ENCODE data around the gene SH3GL3. TPM values are rescaled to one million over a fixed set of nuclear protein-coding genes. Genes with fewer than 3 reads are reported as not detected.

Gene SH3GL3
- total and polyA plus RNA-seq, 2 of the 13 experiments (the other 11 are each of a cell fraction or from before 2014, with no cell fraction given): not detected

- TF ChIP-seq PAX8 (CRISPR knock-in tag; IDR thresholded peaks at IDR 0.05; ENCODE audit: borderline replicate concordance) (no peak), ATAD3A (CRISPR knock-in tag; IDR thresholded peaks at IDR 0.05) (no peak), ZNF567 (CRISPR knock-in tag; IDR thresholded peaks at IDR 0.05; ENCODE audit: borderline replicate concordance) (no peak), SIX4 (CRISPR knock-in tag; IDR thresholded peaks at IDR 0.05) (no peak), TBP (CRISPR knock-in tag; IDR thresholded peaks at IDR 0.05) (no peak)
Measured at GRCh38 chr15:83476708-83477107, 29.6 kb downstream of the SH3GL3 start (continued).

DNA sequence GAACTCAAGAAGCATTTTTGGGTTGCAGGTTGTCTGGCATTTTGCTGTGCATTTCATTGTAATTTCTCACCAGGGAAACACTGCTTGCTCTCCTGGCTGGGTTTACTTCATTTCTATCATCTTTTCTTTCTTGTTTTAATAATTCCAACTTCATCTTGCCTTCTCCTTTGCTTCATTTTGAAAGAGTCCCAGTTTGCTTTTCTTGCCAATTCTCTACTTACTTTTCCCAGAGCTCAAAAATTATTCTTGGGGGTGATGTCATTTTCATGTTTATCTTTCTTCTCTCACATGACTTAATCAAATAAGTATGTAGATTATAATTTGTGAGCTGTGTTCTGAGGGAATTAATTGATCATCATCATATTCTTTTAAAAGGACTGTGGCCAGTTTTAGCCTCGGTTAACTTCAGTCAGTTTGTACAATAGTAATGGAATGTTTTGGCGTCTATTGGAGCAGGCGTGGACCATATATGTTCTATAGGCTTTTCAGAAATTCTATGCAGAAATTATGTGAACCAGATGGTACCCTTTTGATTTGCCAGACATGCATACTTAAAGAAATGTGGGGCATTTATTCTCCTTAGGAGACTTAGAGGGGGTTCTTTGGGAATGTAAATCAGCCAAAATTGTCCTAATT lies 30.1 kb downstream of the SH3GL3 start:
- Histone ChIP-seq H3K4me1 (ENCODE audit: insufficient read depth, low read length) (no peaks in the 10 kb centered on the region), H2AFZ (ENCODE audit: low read length) (no peak overlapping the region), H3K79me2 (ENCODE audit: insufficient read depth, low read length) (no peaks in the 10 kb centered on the region), H4K20me1 (ENCODE audit: insufficient read depth, low read length) (no peaks in the 10 kb centered on the region), H3K9ac (ENCODE audit: insufficient read depth, low read depth, low read length) (no peak overlapping the region), H3K4me2 (ENCODE audit: low read depth, low read length) (no peak overlapping the region), H3K27ac (ENCODE audit: extremely low read length, insufficient read depth, low read length) (no peak overlapping the region), H3K36me3 (replicated peaks in 1 of 2; ENCODE audit: control insufficient read depth in 1 of 2, insufficient read depth in 2 of 2, low read length in 2 of 2) (no peaks in the 10 kb centered on the region), H3K4me3 (replicated peaks in 1 of 3; ENCODE audit: insufficient read depth in 1 of 3, low read depth in 2 of 3, low read length in 3 of 3) (no peak overlapping the region), H3K9me3 (ENCODE audit: low read length) (no peaks in the 10 kb centered on the region), H3K27me3 (ENCODE audit: control insufficient read depth in 1 of 2, insufficient read depth in 2 of 2, low read length in 2 of 2) (no peaks in the 10 kb centered on the region; a peak in 1 of 5 replicates)
- ATAC-seq (no peak), DNase-seq (ENCODE audit: low spot score) (no peak), FAIRE-seq (no peak)
- TF ChIP-seq TBX2 (CRISPR knock-in tag; IDR thresholded peaks at IDR 0.05; ENCODE audit: borderline replicate concordance) (no peak), ATF7 (IDR thresholded peaks at IDR 0.05) (peak; percentile 39; the same call in 1 of the 2 replicates), ATF7 (CRISPR knock-in tag; IDR thresholded peaks at IDR 0.05) (no peak)
- ChIA-PET POLR2A (no interaction called here), CTCF (ENCODE audit: low intra/inter-chr PET ratio, low total read pairs) (no interaction called here)
- 2% methylated on average over 3 of the region's 3 CpGs for WGBS (ENCODE audit: low lambda C conversion rate)
- in situ Hi-C loops (cut with HindIII; ENCODE audit: extremely low pct_ligation_motif_present, low pct_unique_long_range_greater_than_20kb): no loop called here
- intact Hi-C loops (cut with micrococcal nuclease; ENCODE audit: unreplicated experiment): no loop called here
- BruUV-seq (replicated peaks): no TSS peak

Data from HepG2 (cell line).